OCI-LY7 (cell line): Measurements from ENCODE around the gene RGS17.

Experiments
- EZH2phosphoT487 ChIP-seq: fragments of 200-600 bp; sonication (generic); IDR thresholded peaks from 2 replicates; pipeline ENCODE4 v1.6.1; 2018; ENCODE audit warnings: low read depth, borderline replicate concordance, mild to moderate bottlenecking, mixed run types, antibody characterized with exemption, low read length, moderate library complexity, mixed read lengths
- TF ChIP-seq, protein P1 (sequence below): fragments of 200-600 bp; sonication (generic); conservative IDR thresholded peaks from 2 replicates; pipeline ENCODE4 v1.5.1; 2014; ENCODE audit warnings: mild to moderate bottlenecking, antibody characterized with exemption, low read length, moderate library complexity, mixed read lengths

DNA sequence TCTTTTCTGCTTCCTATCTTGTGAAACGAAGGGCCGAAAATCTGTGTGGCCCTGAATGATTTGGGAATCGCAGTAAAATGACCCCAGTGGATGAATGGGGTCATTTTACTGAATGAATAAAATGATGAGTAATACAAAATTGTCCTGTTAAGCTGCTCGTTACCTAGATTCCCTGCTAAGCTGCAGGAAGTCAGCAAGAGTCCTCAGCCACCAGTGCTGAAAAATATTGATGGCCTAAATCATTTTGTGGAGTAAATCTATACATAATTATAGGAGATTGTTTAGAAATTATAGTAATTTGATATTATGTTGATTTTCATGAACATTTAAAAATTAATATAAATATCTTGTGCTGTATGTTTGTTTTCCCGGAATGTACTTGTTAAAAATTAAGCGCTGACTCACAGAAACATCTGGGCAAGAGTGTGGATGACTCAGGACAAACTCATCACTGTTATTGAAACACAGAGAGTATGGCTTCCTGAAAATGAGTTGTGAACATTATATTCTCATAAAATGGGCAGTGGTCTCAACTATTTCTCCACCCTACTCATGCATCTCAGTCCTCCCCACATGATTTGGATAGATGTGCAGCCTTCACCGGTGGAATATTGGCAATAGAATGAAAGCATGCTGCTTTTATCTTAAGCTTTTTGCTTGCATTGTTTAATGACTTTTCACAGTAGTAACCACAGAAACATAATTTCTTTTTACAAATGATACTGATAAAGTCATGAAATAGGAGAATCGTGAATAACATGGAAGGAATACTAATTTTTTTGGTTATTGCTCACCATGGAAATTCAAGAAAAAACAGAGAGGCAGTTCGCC, 36.2 kb upstream of the RGS17 start:
- TF ChIP-seq EZH2phosphoT487: no peak
- TF ChIP-seq, protein P1, sequence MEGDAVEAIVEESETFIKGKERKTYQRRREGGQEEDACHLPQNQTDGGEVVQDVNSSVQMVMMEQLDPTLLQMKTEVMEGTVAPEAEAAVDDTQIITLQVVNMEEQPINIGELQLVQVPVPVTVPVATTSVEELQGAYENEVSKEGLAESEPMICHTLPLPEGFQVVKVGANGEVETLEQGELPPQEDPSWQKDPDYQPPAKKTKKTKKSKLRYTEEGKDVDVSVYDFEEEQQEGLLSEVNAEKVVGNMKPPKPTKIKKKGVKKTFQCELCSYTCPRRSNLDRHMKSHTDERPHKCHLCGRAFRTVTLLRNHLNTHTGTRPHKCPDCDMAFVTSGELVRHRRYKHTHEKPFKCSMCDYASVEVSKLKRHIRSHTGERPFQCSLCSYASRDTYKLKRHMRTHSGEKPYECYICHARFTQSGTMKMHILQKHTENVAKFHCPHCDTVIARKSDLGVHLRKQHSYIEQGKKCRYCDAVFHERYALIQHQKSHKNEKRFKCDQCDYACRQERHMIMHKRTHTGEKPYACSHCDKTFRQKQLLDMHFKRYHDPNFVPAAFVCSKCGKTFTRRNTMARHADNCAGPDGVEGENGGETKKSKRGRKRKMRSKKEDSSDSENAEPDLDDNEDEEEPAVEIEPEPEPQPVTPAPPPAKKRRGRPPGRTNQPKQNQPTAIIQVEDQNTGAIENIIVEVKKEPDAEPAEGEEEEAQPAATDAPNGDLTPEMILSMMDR: no peak
